ENCODE measurements around the gene DOK5.

DNA sequence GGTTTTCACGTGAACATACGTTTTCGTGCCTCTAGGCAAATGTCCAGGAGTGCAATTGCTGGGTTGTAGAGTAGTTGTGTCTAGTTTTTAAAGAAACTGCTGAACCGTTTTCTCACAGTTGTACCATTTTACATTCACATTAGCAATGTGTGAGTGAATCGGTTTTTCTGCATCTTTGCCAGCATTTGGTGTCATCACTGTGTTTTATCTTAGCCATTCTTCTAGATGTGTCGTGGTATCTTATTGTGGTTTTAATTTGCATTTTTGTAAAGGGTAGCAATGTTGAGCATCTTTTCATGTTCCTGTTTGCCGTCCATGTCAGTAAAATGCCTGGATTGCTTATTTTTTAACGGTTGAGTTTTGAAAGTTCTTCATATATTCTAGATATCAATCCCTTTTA is 10.2 kb downstream of the DOK5 start:
- TF ChIP-seq, protein P1, sequence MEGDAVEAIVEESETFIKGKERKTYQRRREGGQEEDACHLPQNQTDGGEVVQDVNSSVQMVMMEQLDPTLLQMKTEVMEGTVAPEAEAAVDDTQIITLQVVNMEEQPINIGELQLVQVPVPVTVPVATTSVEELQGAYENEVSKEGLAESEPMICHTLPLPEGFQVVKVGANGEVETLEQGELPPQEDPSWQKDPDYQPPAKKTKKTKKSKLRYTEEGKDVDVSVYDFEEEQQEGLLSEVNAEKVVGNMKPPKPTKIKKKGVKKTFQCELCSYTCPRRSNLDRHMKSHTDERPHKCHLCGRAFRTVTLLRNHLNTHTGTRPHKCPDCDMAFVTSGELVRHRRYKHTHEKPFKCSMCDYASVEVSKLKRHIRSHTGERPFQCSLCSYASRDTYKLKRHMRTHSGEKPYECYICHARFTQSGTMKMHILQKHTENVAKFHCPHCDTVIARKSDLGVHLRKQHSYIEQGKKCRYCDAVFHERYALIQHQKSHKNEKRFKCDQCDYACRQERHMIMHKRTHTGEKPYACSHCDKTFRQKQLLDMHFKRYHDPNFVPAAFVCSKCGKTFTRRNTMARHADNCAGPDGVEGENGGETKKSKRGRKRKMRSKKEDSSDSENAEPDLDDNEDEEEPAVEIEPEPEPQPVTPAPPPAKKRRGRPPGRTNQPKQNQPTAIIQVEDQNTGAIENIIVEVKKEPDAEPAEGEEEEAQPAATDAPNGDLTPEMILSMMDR (conservative IDR thresholded peaks at IDR 0.05), result no peak
- no peak for TF ChIP-seq ZFX (IDR thresholded peaks at IDR 0.05)
